ENCODE data around the gene ELP5.

GRCh38 chr17:7203391-7203790 lies 48.6 kb upstream of the ELP5 start:
- TF ChIP-seq CTCF (IDR thresholded peaks at IDR 0.05; ENCODE audit: poor library complexity) (no peak), EZH2 (IDR thresholded peaks at IDR 0.05; ENCODE audit: borderline replicate concordance) (no peak), EZH2phosphoT487 (IDR thresholded peaks at IDR 0.05; ENCODE audit: low read depth, severe bottlenecking, unreplicated experiment) (no peak)
